HG03575 (cell line): ENCODE results near the gene SPTLC3.
"Not testable (repeated sequence)": the region's sequence is repeated elsewhere in the genome, so short reads cannot be mapped to it uniquely, and the experiment has no call there.

Source experiments
- ATAC-seq: cut with Tn5 transposase; IDR thresholded peaks from one replicate; pipeline ENCODE4 v1.9.1; 2021; ENCODE audit not compliant: unreplicated experiment, insufficient number of reproducible peaks, low FRiP score; ENCODE audit errors: extremely low read depth

The SPTLC3 gene

DNA sequence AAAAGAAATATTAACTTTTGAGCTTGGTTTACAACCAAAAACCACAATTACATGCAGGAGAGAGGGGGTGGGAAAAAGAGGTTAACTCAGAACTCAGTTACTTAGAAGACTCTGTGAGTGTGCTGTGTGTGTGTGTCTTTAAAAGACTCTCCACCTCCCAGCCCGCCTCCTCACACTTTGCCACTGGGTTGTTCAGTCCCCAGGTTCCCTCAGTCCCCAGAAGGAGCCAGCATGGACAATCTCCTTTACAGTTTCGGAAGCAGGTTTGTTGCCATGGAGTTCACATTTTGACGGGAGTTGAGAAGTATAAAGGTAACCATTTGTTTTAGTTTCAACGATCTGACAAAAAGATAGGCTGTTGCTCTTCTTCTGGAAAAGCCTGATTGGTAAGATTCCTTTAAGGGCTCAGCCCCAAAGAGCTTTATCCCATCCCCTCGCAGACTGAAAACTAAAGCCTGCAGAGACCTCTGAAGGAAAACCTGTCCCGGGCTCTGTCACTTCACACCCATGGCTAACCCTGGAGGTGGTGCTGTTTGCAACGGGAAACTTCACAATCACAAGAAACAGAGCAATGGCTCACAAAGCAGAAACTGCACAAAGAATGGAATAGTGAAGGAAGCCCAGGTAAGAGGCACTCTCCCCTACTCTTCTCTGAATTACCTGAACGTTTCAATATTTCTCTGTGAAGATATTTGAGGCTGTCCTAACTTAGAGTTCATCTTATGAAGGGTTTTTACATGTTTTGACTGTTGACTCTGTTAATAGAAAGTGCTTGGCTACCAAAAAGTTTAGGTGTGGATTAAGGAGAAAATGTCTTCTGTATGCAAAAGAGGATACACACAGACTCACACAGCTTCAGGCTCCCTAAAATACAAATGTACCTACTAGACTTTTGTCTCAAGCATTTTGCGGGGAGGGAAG lies at the start of gene SPTLC3:
Gene SPTLC3, plus strand, starts transcription at position 212 of the 921 bp plus-strand sequence. Its CDS starts 296 bp downstream, at position 508.
- ATAC-seq: peak; percentile 23

DNA sequence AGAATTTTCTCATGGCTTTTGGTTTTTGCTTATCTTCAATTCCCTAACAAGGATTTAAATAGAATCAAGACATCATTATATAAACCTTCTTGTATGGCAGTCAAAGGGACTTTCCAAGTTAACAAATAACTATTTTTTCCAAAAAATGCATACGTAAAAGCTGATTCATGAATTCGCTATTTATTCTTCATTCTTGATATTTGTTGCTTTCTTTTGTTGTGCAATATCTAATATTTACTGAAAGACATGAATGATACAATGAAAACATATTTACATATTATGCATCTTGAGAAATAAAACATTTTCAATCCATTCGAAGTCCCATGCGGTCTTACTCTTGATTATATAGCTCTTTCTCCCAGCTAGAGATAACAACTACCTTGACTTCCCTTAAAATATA lies 47.0 kb upstream of the SPTLC3 start:
- ATAC-seq: no peak

DNA sequence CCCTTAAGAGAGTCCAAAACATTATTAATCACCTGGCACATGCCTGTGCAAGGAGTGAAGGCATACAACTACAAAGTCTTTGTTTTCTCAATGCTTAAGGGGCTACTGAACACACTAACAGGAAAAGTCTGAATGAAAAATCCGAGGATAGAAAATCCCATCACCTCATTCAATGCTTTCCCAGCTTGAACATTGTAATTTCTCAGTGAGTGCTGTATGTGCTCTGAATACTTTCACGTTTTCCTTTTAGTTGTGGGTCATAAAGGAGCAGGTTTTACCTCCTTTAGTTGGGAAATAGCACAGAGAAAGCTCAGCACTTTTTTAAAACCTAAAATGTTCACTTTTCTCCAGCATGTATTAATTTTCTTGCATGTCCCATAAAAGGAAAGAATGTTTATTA lies 45.9 kb upstream of the SPTLC3 start:
- no peak for ATAC-seq

DNA sequence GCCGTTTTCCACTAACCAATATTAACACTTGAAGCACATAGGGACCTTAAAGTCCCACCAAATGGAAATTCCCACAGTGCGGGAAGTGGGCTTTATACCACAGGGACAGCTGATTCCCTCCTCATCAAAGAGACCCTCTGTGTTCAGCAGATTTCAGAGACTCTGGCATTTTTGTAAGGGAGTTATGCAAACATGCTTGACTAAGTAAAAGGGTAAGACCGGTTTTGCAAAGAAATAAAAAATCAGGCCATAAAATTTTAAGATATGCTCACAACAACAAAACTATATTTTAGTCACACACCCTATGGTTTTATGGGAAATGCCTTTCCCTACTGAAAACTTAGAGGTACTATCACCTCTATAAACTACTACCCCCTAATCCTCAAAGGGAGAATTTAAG lies 45.4 kb upstream of the SPTLC3 start:
- ATAC-seq: no peak

DNA sequence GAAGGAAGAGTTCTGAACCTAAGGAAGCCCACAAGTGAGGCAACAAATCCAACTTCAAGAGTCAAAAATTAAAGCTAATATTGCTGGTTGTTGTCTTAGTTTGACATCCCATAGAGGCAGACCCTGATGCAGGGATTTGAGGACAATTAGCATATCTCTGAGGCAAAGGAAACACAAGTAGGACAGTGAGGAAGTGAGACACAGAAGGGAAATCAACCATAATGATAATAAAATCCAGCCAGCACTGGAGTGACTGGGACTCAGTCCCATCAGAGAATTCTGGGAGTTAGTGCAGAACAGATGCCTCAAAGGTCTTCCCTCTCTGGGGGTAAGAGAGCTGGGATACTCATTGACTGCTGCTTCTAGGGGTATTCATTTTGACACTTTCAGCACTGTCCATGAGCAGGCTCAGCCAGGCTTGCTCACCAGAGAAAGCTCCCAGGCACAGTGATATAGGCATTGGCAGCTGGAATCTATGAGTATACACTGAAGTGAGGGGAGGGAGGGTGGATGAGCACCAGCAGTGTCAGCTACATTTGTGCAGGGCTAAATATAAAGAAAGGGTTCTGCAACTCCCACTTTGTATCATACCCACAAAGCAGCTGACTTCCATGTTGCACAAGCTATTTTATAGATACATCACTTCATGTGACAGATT lies 43.4 kb upstream of the SPTLC3 start:
- ATAC-seq: no peak

DNA sequence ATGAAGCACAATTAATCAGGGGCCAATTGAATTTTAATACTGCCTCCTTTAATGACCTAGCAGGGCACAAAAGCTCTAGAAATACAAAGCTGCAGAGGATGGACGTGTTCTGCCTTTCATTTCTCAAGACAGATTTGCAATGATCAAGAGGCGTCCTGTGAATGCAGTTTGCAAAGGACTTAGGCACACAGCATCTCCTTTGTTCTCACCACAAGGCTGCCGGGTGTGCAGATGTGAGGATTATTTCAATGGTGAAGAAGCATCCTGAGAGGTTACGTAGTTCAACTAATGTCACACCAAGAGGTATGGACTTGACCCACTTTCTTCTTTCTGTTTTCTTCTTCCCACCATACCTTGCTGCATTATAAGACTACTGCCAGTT lies 42.9 kb upstream of the SPTLC3 start:
- no peak for ATAC-seq

DNA sequence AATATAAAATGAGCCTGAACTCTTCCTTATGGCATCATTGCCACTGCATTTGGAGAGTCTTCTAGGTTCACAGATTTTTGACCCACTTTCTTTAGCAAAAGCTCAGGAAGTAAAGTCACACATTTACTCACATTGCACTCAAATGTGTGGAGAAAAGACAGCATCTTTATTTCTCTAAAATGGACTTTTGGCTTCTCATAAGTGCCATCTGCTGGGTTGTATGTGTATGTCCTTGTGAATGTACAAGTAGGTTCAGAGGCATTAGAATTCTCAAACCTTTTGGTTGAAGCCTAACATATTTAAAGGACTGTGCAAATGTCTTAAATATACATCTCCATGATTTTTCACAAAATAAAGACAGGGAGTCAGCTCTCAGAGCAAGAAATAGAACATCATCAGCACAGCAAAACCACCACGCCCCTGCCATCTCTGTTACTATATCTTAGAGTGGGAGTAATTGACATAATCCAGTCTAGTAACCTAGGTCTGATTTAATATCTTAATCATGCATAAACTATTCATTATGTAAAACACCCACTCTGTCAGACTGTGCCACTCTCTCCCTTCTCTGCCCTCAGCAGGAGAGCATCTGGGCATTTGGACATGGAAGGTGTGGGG lies 42.2 kb upstream of the SPTLC3 start:
- no peak for ATAC-seq

DNA sequence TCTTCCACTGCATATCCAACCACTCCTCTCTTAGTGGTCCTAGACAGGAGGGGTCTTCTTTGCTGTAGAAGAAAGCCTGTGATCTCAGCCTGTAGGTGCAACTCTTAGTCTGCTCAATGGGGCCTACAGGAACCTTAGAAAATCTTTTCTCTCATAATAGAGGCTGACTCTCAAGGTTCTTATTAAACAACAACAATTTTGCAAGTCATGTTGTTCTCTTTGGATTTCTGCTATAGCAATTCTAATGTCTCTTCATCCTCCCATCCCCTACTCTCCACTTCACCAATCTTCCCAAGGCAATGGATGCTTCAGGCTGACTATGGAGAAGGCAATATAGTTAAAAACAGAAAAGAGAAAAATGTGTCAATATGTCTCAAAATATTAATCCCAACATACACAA lies 40.8 kb upstream of the SPTLC3 start:
- ATAC-seq: no peak

DNA sequence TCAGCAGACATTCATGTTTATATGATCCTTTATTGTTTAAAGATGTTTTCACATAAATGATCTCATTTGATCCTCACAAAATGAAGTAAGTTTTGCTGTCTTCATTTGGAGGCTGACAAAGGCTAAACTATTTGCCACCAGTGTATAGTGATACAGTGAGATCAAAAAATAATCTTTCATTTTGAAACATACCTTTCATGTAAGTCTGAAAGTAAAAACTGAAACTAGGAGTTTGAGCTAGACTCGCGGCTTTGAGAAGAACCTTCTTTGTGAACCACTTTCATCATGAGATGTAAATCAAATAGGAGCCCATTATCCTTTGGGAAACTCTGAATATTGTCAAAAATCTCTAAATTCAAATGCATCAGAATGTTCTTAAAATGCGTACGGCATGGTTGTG lies 40.3 kb upstream of the SPTLC3 start:
- ATAC-seq: no peak

DNA sequence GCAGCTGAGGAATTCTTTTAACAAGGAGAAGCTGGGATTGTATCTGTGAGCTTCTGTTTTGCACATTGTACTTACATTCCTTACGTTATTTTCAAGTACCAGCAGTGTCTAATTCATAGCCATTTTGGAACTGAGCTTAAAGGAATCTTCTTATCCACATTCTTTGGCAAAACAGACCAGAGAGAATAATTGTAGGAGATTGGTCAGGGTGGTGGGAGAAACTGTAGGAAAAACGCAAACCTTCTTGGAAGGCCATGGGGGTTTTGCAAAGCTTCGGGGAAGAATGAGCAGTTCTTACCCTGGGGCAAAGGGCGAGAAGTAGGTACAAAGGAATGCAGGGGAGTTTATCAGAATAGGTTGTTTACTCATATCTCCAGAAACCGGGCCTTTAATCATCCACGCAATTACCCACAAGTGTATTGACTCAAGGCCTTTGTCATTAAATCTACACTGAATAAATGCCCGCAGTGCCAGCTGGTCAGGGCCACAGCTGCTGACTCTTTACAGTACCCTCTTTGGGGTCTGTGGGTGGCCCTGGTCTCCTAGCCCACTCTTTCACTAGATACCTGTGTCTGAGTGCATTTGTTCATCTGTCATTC lies 39.6 kb upstream of the SPTLC3 start:
- no peak for ATAC-seq

DNA sequence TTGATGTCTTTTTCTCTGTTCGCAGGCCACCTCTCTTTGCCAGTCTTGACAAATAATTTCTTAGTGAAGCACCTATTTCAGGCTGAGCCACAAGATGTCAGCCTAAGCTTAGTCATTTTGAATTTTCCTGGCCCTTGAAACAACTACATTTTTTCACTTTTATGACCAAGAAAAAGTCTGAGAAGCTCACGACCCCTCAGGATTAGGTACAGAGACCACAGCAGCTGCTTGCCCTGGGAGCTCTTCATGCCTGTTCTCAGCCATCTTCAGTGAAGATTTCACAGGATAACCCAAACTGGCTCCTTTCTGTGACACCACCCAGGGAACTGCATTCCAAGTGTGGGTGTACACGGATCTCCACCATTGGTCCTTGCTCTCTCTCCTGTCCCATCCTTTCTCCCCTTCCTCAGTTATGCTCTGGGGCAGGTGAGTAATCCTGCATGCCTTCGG lies 38.4 kb upstream of the SPTLC3 start:
- no peak for ATAC-seq

DNA sequence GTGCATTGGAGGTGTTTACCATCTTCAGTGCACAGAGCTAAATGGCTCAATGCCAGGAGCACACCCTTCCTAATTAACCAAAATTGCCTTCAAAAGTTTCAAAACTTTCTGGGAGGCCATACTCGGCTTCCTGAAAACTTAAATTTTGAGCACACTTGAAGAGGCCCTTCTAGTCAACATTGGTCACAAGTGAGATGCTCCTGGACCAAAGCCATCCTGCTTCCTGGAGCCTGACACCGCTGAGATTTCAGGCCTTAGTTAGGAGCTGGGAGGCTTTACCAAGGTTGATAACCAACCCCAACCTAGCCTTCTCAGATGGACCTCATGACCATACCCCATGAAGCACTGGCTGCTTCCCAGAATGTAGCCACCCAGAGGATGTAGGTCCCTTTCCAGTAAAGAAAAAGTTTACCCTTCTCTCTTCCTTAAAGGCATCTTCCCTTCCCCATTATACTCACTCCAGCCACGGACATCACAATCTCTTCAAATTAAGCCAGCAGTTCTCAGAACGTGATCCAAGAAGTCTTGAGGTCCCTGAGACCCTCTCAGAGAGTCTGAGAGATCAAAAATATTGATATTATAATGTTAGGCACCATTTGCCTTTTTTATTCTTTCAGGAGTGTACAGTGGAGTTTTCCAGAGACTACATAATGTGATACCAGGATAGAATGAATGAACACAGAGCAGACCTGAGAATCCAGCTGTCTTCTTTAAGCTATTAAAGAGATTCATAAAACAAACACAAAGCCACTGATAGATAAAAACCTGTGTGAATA lies 32.8 kb upstream of the SPTLC3 start:
- ATAC-seq: no peak

DNA sequence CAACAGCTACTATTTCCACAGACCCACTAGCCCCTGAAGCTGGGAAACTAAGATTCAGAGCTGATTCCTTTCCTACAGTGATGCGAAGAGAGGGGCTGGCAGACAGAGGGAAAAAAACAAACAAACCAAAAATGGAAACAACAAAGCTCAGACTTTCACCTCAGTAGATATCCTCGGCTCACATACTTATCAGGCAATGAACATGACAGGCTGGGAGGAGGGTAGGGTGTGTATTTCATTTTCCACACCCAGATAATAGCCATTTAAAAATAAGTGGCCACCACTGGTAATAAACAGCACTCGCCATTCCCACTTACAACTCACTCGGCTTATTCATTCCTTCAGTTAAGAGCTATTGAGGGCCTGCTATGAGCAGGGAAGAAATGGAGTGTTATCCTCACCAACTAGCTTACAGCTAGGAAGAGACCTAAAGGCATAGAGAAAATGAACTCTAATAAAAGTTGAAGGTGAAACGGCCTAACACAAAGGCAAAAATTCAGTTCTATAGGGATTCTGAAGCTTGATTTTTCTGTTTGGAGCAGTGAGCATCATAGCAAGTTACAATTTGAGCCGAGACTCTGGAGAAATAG lies 32.0 kb upstream of the SPTLC3 start:
- ATAC-seq: no peak

DNA sequence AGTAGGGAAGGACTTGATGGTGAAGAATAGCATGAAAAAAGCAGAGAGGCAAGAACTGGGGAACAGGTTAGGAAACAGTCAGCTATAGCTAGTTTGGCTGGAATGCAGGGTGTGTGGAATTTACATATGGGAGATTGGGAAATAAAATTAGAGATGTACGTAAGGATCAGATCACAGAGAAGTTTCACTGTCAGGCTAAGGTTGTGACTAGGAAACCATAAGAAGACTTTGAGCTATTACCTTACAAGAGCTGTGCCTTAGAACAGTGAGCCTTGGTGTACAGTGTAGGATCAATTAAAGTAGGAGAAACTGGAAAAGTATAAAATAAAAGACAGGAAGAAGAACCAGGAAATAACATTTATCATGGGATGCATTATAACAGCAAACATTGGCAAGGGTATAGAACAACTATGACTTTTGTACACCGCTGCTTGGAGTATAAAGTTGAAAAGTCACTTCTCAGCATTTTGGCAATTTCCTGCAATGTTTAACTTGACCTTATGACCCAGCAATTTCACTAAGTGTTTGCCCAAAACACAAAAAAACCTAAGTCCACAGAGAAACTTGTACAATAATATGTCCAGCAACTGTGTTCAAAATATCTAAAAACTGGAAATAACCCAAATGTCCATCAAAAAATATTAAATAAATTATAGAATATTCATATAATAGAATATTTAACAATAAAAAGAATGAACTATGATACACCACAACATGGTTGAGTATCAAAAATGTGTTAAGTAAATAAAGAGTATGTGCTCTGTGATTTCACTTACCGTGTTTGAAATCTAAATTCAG lies 31.2 kb upstream of the SPTLC3 start:
- ATAC-seq: no peak

DNA sequence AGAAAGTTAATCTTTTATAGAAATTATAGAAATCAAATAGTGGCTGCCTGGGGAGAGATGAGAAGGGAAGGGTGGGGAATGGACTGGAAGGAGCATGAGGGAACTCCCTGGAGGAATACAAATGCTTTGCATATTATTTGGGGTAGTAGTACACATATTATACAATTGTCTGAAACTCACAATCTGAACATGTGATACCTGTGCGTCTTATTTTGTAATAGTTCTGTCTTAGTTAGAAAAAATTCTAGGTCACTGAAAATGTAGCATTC lies 30.7 kb upstream of the SPTLC3 start:
- ATAC-seq: no peak

DNA sequence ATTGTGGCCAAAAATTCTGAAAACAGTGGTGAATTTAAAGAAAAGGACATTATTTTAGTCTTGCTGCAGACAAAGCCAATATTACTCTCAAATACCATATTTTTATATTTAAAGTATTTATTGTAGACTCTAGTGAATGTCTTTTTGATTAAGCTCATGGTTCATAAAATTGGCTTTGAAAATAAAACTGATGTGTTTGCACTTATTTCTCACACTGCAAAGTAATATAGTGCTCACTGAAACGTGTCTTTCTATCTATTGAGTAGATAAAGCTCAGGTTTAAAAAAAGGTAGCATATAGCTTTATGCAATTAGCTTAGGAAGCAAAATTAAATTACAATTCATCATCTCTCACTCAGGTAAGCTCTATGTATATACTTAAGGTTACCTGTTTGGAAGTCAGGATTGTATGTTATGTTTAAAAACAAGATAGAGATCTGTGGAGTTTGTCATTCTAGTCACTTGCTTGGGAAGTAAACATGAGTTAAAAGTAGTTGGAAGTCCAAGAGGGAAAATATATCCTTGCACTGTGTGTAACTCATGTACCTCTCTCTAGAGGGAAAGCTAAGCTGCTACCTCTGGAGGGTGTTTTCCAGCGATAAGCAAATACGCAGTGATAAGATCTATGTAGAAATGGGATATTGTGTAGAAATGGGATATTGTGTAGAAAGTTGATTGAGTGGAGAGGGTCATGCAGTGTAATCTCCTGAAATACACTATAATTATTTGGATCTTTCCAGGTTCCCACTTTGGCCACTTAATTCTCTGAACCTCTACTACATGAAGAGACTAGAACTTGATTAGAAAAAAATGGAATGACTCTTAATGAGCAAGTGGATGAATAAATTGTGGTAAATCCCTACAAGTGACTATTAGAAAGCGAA lies 29.9 kb upstream of the SPTLC3 start:
- ATAC-seq: no peak

DNA sequence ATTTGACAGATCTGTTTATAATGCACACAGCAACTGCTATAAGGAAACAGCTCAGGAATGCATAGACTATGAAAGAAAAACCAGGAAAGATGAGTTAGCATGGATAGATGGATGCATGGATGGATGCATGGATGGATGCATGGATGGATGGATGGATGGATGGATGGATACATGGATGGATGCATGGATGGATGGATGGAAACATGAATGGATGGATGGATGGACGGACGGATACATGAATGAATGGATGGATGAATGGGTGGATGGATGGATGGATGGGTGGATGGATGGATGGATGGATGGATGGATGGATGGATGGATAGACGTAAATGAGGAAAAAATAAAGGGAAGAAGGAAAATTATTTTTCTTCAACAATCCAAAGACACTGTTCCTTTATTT lies 29.1 kb upstream of the SPTLC3 start:
- not testable (repeated sequence) for ATAC-seq
